Colonic mucosa (tissue), 4 donors: ENCODE measurements around the gene DNMT3L. TPM values are rescaled to one million over a fixed set of nuclear protein-coding genes. Genes with fewer than 3 reads are reported as not detected.
"Not testable (repeated sequence)": the region's sequence is repeated elsewhere in the genome, so short reads cannot be mapped to it uniquely, and the experiment has no call there.

ENCODE experiments used
- DNase-seq: peaks from one replicate; pipeline ENCODE4 v3.0.0-alpha.2; 2020
- H3K27ac ChIP-seq: fragments of 200-600 bp; one replicate; pipeline ENCODE4 v1.8.0; 2021
- H3K27me3 ChIP-seq: fragments of 200-600 bp; one replicate; pipeline ENCODE4 v1.8.0; 2021
- H3K36me3 ChIP-seq: fragments of 200-600 bp; one replicate; pipeline ENCODE4 v1.8.0; 2021
- H3K4me1 ChIP-seq: fragments of 200-600 bp; one replicate; pipeline ENCODE4 v1.8.0; 2021; ENCODE audit warnings: mild to moderate bottlenecking
- H3K4me3 ChIP-seq: fragments of 200-600 bp; one replicate; pipeline ENCODE4 v1.8.0; 2021
- H3K9ac ChIP-seq, 2 donors: one replicate each; pipeline ENCODE4 v1.7.0; 2013; ENCODE audit warnings: control low read depth in 2 of 2, low read depth in 2 of 2, low read length in 2 of 2
- H3K9me3 ChIP-seq: fragments of 200-600 bp; one replicate; pipeline ENCODE4 v1.8.0; 2021
- CTCF ChIP-seq: fragments of 200-600 bp; IDR thresholded peaks from one replicate; pipeline ENCODE4 v1.8.0; 2022; ENCODE audit warnings: antibody characterized with exemption, mild to moderate bottlenecking
- intact Hi-C: fragments of 100-400 bp; cut with DNase I; formaldehyde crosslinking; loops from one replicate; pipeline ENCODE4 v1.14.1; 2022
- total RNA-seq, 2 donors: library from RNA; stranded (reverse); fragmentation: NEBNext Ultra II Directional in 1 of 2; extraction: Animal tissue kit (Norgen Biotek cat#: 25700) in 1 of 2; gene quantifications; one replicate each; pipeline ENCODE4 v1.2.1, GENCODE V29; 2021
- donor health status: healthy.
- donor health status: DM: no; HTN: no; CAD: no.
- donor health status: DM: no; HTN: no; CAD: no.

The DNMT3L gene
- total RNA-seq, 2 donors from 2014 or later = not detected

- Histone ChIP-seq H3K9ac (no peak overlapping the region), H3K27ac (no peak overlapping the region), H3K36me3 (no peaks in the 10 kb centered on the region), H3K4me1 (no peaks in the 10 kb centered on the region), H3K4me3 (no peak overlapping the region), H3K9me3 (no peaks in the 10 kb centered on the region), H3K27me3 (no peaks in the 10 kb centered on the region)
- TF ChIP-seq CTCF = no peak
- intact Hi-C loops = no loop called here
- DNase-seq = no peak
Observed at GRCh38 chr21:44199448-44199847, 62.2 kb downstream of the DNMT3L start.

- DNase-seq = not testable (repeated sequence)
Observed at GRCh38 chr21:44197156-44197516, 64.6 kb downstream of the DNMT3L start.

More at GRCh38 chr21:44197156-44197516, 64.6 kb downstream of the DNMT3L start:
- intact Hi-C loops, H3K27me3 ChIP-seq, H3K4me3 ChIP-seq, H3K9me3 ChIP-seq, H3K9ac ChIP-seq, H3K36me3 ChIP-seq, H3K4me1 ChIP-seq, H3K27ac ChIP-seq: not testable (repeated sequence)

Other genes with a start within 250 kb of the DNMT3L start
- gene TRAPPC10, start 249.6 kb downstream of the DNMT3L start, total RNA-seq = 10 to 100 TPM; 46.6 to 50.2 TPM
- gene PWP2, start 154.5 kb downstream of the DNMT3L start, total RNA-seq = 1 to 10 TPM; 2.3 to 3.1 TPM
- 10 to 100 TPM in 1 of 2 donors, 1 to 10 TPM in 1; 6.5 to 10.6 TPM for gene GATD3, start 128.2 kb downstream of the DNMT3L start, total RNA-seq
- gene ICOSLG, start 21.0 kb downstream of the DNMT3L start, total RNA-seq = 1 to 10 TPM; 4.0 to 4.9 TPM
- under 1 TPM in 1 of 2 donors, not detected in 1; 0.11 TPM for gene AIRE, start 24.0 kb upstream of the DNMT3L start, total RNA-seq
- gene PFKL, start 38.2 kb upstream of the DNMT3L start, total RNA-seq = 100 to 1,000 TPM; 300 to 332 TPM
- 10 to 100 TPM; 19.8 to 21.4 TPM for gene CFAP410, start 77.5 kb upstream of the DNMT3L start, total RNA-seq
- gene TRPM2, start 91.7 kb upstream of the DNMT3L start, total RNA-seq = 1 to 10 TPM; 2.6 to 4.2 TPM
- 1 to 10 TPM; 2.0 to 2.7 TPM for gene LRRC3, start 193.6 kb upstream of the DNMT3L start, total RNA-seq